ENCODE measurements around the gene ASCC2. TPM values are rescaled to one million over a fixed set of nuclear protein-coding genes. Genes with fewer than 3 reads are reported as not detected.

The ASCC2 gene
- total and polyA plus RNA-seq, 4 donors: 34.6 to 43.7 (median 38.7) TPM

GRCh38 chr22:29786031-29786430 lies 52.0 kb downstream of the ASCC2 start:
- peaks cover 19 to 35% (median 27%) of the 10 kb centered on the region in 4 donors for H3K4me1 ChIP-seq (ENCODE audit: control insufficient read depth in 4 of 4, insufficient read depth in 4 of 4, low read length in 3 of 4)
- no peak for TF ChIP-seq RXRA (IDR thresholded peaks at IDR 0.05)
- no peak for TF ChIP-seq YY1 (IDR thresholded peaks at IDR 0.05)
- no peak for TF ChIP-seq REST (IDR thresholded peaks at IDR 0.05)
- no peak for TF ChIP-seq FOXA2 (IDR thresholded peaks at IDR 0.05)
- TF ChIP-seq HNF4A (conservative IDR thresholded peaks at IDR 0.05): no peak
- TF ChIP-seq JUND (IDR thresholded peaks at IDR 0.05): no peak
- no peak for TF ChIP-seq CTCF (IDR thresholded peaks at IDR 0.05; ENCODE audit: low read depth, low read length, missing input control)
- no peak for TF ChIP-seq ATF3 (IDR thresholded peaks at IDR 0.05)
- no peak for TF ChIP-seq ZBTB33 (IDR thresholded peaks at IDR 0.05)
- no peak for TF ChIP-seq EGR1 (IDR thresholded peaks at IDR 0.05; ENCODE audit: low read depth in 2 of 2)
- no peak for TF ChIP-seq RAD21 (IDR thresholded peaks at IDR 0.05)
- TF ChIP-seq HNF4G (IDR thresholded peaks at IDR 0.05): no peak
- TF ChIP-seq MAX (IDR thresholded peaks at IDR 0.05): no peak
- TF ChIP-seq TAF1 (conservative IDR thresholded peaks at IDR 0.05): no peak
- H3K4me3 ChIP-seq (ENCODE audit: low read depth in 1 of 3, low read length in 3 of 3): no peak overlapping the region
- no peak for DNase-seq (ENCODE audit: low spot score)
- no peak overlapping the region for H3K27ac ChIP-seq (ENCODE audit: low read depth in 1 of 2, low read length in 2 of 2)
- H3K9me3 ChIP-seq (ENCODE audit: control insufficient read depth in 4 of 4, low read length in 3 of 4): no peaks in the 10 kb centered on the region
- 62% methylated on average over 5 of the region's 5 CpGs for WGBS
- peaks cover 13 to 27% (median 16%) of the 10 kb centered on the region in 4 donors for H3K36me3 ChIP-seq (ENCODE audit: control insufficient read depth in 4 of 4, insufficient read depth in 3 of 4, low read depth in 1 of 4, low read length in 3 of 4)
- no peaks in the 10 kb centered on the region for H3K27me3 ChIP-seq (ENCODE audit: control insufficient read depth in 4 of 4, insufficient read depth in 4 of 4, low read length in 3 of 4)
- no peak overlapping the region for H3K9ac ChIP-seq (ENCODE audit: low read depth in 1 of 2, low read length in 2 of 2)
